GM12878 (cell line): ENCODE results near the gene ZNF444.

Experiments used
- BCL11A ChIP-seq: IDR thresholded peaks from 2 replicates; pipeline ENCODE4 v1.6.1; 2011; ENCODE audit warnings: low read depth, low read length
- NFXL1 ChIP-seq: fragments of 450-650 bp; IDR thresholded peaks from 2 replicates; pipeline ENCODE4 v1.6.1; 2017; ENCODE audit warnings: antibody characterized with exemption, mild to moderate bottlenecking, borderline replicate concordance
- POLR2A ChIP-seq: IDR thresholded peaks from 2 replicates; pipeline ENCODE4 v1.6.1; 2011; ENCODE audit warnings: low read depth, mild to moderate bottlenecking, low read length

DNA sequence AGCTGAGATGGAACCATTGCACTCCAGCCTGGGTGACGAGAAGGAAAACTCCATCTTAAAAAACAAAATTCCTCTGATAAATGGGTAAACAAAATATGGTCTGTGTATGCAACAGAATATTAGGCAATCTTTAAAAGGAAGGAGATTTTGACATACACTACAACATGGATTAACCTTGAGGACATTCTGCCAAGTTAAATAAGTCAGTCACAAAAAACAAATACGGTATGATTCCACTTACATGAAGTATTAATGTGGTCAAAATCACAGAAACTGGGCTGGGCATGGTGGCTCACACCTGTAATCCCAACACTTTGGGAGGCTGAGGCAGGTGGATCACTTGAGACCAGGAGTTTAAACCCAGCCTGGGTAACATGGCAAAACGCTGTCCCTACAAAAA lies 3.0 kb upstream of the ZNF444 start:
- no peak for TF ChIP-seq NFXL1
- TF ChIP-seq BCL11A: no peak
- TF ChIP-seq POLR2A: no peak
